22Rv1 (cell line): ENCODE measurements around the gene ATG7.

Experiments used
- H3K27ac ChIP-seq: fragments of 450-650 bp; 2 replicates; pipeline ENCODE4 v1.5.1; 2017
- CTCF ChIP-seq: fragments of 450-650 bp; IDR thresholded peaks from 2 replicates; pipeline ENCODE4 v1.5.1; 2017; ENCODE audit warnings: mild to moderate bottlenecking
- ZFX ChIP-seq: fragments of 450-650 bp; IDR thresholded peaks from 2 replicates; pipeline ENCODE4 v1.6.1; 2017; ENCODE audit warnings: antibody characterized with exemption, borderline replicate concordance

The ATG7 gene

GRCh38 chr3:11532931-11533391 is 260.8 kb downstream of the ATG7 start:
- no peak for TF ChIP-seq ZFX
- no peak for TF ChIP-seq CTCF

GRCh38 chr3:11534011-11534792 is 262.0 kb downstream of the ATG7 start:
- H3K27ac ChIP-seq = peak overlapping the region; percentile 44
- TF ChIP-seq CTCF (no peak), ZFX (no peak)

More at GRCh38 chr3:11532931-11533391, 260.8 kb downstream of the ATG7 start:
- no peak overlapping the region for H3K27ac ChIP-seq

- TF ChIP-seq ZFX (no peak), CTCF (no peak)
- H3K27ac ChIP-seq = peak overlapping the region; percentile 44; the same call in 1 of the 2 replicates
Measured at GRCh38 chr3:11534793-11535101, 262.6 kb downstream of the ATG7 start.

- TF ChIP-seq CTCF = no peak
- TF ChIP-seq ZFX = no peak
- no peak overlapping the region for H3K27ac ChIP-seq
Measured at GRCh38 chr3:11535243-11535960, 263.2 kb downstream of the ATG7 start.

- TF ChIP-seq CTCF (peak; percentile 8; the same call in 1 of the 2 replicates), ZFX (no peak)
- no peak overlapping the region for H3K27ac ChIP-seq
Measured at GRCh38 chr3:11536132-11536935, 264.1 kb downstream of the ATG7 start.

- no peak for TF ChIP-seq ZFX
- no peak for TF ChIP-seq CTCF
- H3K27ac ChIP-seq = no peak overlapping the region
Measured at GRCh38 chr3:11536936-11537612, 264.9 kb downstream of the ATG7 start.
